Calu3 (cell line): ENCODE results near the gene MLXIP. TPM values are rescaled to one million over a fixed set of nuclear protein-coding genes. Genes with fewer than 3 reads are reported as not detected.

ENCODE experiments used
- BruUV-seq: library from RNA; stranded (reverse); fragments of 400-500 nt; replicated peaks from 2 replicates; lab custom pipeline; 2021; lab: Mats Ljungman, UMichigan
- CTCF ChIA-PET: fragments of 300-600 bp; sonication (Branson Sonifier 250); formaldehyde crosslinking; loops from one replicate; lab custom pipeline; 2022; ENCODE audit warnings: antibody characterized with exemption; lab: Charles Lee
- DNase-seq: peaks from one replicate; pipeline ENCODE4 v3.0.0; 2022
- H3K27ac Mint-ChIP-seq: one replicate; pipeline ENCODE4 v1.8.0; 2022; ENCODE audit warnings: mixed read lengths; ENCODE audit not compliant: unreplicated experiment
- H3K27me3 Mint-ChIP-seq: one replicate; pipeline ENCODE4 v1.8.0; 2022; ENCODE audit warnings: mixed read lengths; ENCODE audit not compliant: unreplicated experiment
- H3K36me3 Mint-ChIP-seq: one replicate; pipeline ENCODE4 v1.8.0; 2022; ENCODE audit warnings: mild to moderate bottlenecking, moderate library complexity, mixed read lengths; ENCODE audit not compliant: insufficient read depth, unreplicated experiment
- H3K4me1 Mint-ChIP-seq: one replicate; pipeline ENCODE4 v1.8.0; 2022; ENCODE audit warnings: mild to moderate bottlenecking, low read depth, mixed read lengths; ENCODE audit not compliant: unreplicated experiment
- H3K4me3 Mint-ChIP-seq: one replicate; pipeline ENCODE4 v1.8.0; 2022; ENCODE audit warnings: mild to moderate bottlenecking, low read depth, moderate library complexity, mixed read lengths; ENCODE audit not compliant: unreplicated experiment
- H3K9me3 Mint-ChIP-seq: one replicate; pipeline ENCODE4 v1.8.0; 2022; ENCODE audit warnings: low read depth, mixed read lengths; ENCODE audit not compliant: unreplicated experiment
- CTCF ChIP-seq: fragments of 200-600 bp; IDR thresholded peaks from one replicate; pipeline ENCODE4 v1.8.0; 2022; ENCODE audit warnings: antibody characterized with exemption; ENCODE audit not compliant: unreplicated experiment
- intact Hi-C: fragments of 100-400 bp; cut with micrococcal nuclease; formaldehyde crosslinking; loops from one replicate; pipeline ENCODE4 v1.10.0; 2022; ENCODE audit not compliant: unreplicated experiment
- total RNA-seq: library from RNA; stranded (reverse); gene quantifications from 2 replicates; pipeline ENCODE4 v1.2.3, GENCODE V29; 2022

MLXIP gene
- total RNA-seq, 1 experiment from 2014 or later: 55.3 TPM

- no peak overlapping the region for H3K27ac Mint-ChIP-seq
- H3K36me3 Mint-ChIP-seq: no peaks in the 10 kb centered on the region
- DNase-seq: no peak
- no peak for TF ChIP-seq CTCF
- H3K4me1 Mint-ChIP-seq: peaks cover 8% of the 10 kb centered on the region
- no peaks in the 10 kb centered on the region for H3K9me3 Mint-ChIP-seq
- H3K27me3 Mint-ChIP-seq: no peaks in the 10 kb centered on the region
- intact Hi-C loops: no loop called here
- H3K4me3 Mint-ChIP-seq: no peak overlapping the region
- no TSS peak for BruUV-seq
- CTCF ChIA-PET: no interaction called here
Observed at GRCh38 chr12:122072031-122072970, 6.3 kb upstream of the MLXIP start.

GRCh38 chr12:122073815-122074214, 4.7 kb upstream of the MLXIP start:
- Mint-ChIP-seq H3K4me1 (peaks cover 8% of the 10 kb centered on the region), H3K36me3 (peaks cover 12% of the 10 kb centered on the region), H3K4me3 (no peak overlapping the region), H3K9me3 (no peaks in the 10 kb centered on the region), H3K27me3 (no peaks in the 10 kb centered on the region), H3K27ac (no peak overlapping the region)
- no peak for TF ChIP-seq CTCF
- CTCF ChIA-PET: no interaction called here
- DNase-seq: no peak
- intact Hi-C loops: no loop called here
- BruUV-seq: no TSS peak

GRCh38 chr12:122076743-122077495, 1.6 kb upstream of the MLXIP start:
- intact Hi-C loops: no loop called here
- no peaks in the 10 kb centered on the region for H3K9me3 Mint-ChIP-seq
- H3K27ac Mint-ChIP-seq: no peak overlapping the region
- no peak overlapping the region for H3K4me3 Mint-ChIP-seq
- no peak for TF ChIP-seq CTCF
- peaks cover 31% of the 10 kb centered on the region for H3K4me1 Mint-ChIP-seq
- CTCF ChIA-PET: interaction anchor here (1.6 kb wide), 1 partner anchor 36 kb away, joined by 4 read pairs; no protein-coding TSS in a partner anchor
- BruUV-seq: no TSS peak
- no peaks in the 10 kb centered on the region for H3K27me3 Mint-ChIP-seq
- peaks cover 40% of the 10 kb centered on the region for H3K36me3 Mint-ChIP-seq
- DNase-seq: no peak

DNA sequence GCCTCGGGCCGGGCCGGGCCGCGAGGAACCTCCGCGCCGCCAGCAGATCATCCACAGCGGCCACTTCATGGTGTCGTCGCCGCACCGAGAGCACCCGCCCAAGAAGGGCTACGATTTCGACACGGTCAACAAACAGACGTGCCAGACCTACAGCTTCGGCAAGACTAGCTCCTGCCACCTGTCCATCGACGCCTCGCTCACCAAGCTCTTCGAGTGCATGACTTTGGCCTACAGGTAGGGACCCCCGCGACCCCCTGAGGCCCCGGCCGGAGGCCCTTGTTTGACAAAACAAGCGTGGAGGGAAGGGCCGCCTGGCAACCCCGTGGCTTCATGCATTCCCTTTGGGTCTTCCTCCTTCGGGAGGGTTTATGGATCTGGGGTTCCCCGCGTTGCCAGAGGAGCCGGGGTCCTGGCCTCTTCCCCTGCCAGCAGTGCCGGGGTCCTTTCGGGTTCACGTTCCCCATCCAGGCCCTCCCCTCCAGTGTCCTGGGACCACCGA, 526 bp downstream of the MLXIP start:
- Mint-ChIP-seq H3K36me3 (peaks cover 51% of the 10 kb centered on the region), H3K4me3 (peak overlapping the region; percentile 68), H3K27ac (peak overlapping the region; percentile 21), H3K9me3 (no peaks in the 10 kb centered on the region), H3K27me3 (no peaks in the 10 kb centered on the region), H3K4me1 (peaks cover 31% of the 10 kb centered on the region)
- TF ChIP-seq CTCF: no peak
- no TSS peak for BruUV-seq
- intact Hi-C loops: no loop called here
- no peak for DNase-seq
- CTCF ChIA-PET: interaction anchor here (0.6 to 1.4 kb wide), 7 partner anchors 10 to 343 kb away, joined by 3 to 8 read pairs (median 4); no protein-coding TSS in a partner anchor
